T-helper 22 cell (primary cell): ENCODE data around the gene IFNL4.
"Not testable (repeated sequence)": the region's sequence is repeated elsewhere in the genome, so short reads cannot be mapped to it uniquely, and the experiment has no call there.

Experiments
- DNase-seq: peaks from one replicate; pipeline ENCODE4 v3.0.0-alpha.2; 2020; ENCODE audit warnings: low read depth

IFNL4 gene

DNA sequence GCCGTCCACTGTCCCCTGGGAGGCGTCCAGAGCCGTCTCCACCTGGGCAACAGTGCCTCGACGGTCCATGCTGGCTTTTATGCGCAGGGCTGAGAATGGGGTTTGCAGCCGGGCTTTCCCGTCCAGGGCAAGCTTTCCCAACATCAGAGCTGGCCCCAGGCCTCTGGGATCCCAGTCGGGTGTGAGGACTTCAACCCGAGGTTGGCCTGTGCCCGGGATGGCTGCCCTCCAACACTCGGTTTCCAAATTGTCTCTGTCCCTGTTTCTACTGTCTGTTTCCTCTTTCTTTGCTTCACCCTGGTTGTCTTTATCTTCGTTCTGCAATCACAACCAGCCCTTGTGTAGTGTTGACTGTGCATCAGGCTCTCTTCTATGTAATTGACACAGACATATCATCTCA is at the start of gene IFNL4:
IFNL4 (minus strand) TSS at position 51 of the 400 bp plus-strand sequence.
- DNase-seq, result no peak

DNA sequence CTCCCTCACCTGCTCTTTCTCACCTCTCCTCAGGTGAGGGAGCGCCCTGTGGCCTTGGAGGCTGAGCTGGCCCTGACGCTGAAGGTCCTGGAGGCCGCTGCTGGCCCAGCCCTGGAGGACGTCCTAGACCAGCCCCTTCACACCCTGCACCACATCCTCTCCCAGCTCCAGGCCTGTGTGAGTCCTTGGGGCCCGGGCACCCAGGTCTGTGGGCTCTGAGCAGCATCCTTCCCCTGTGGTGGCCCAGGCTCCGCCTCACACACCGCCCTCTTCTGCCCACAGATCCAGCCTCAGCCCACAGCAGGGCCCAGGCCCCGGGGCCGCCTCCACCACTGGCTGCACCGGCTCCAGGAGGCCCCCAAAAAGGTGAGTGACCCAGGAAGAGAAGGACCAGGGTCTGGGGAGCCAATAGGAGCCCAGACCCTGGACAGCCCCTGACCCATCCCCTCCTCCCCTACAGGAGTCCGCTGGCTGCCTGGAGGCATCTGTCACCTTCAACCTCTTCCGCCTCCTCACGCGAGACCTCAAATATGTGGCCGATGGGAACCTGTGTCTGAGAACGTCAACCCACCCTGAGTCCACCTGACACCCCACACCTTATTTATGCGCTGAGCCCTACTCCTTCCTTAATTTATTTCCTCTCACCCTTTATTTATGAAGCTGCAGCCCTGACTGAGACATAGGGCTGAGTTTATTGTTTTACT is 49.4 kb upstream of the IFNL4 start:
- no peak for DNase-seq

DNA sequence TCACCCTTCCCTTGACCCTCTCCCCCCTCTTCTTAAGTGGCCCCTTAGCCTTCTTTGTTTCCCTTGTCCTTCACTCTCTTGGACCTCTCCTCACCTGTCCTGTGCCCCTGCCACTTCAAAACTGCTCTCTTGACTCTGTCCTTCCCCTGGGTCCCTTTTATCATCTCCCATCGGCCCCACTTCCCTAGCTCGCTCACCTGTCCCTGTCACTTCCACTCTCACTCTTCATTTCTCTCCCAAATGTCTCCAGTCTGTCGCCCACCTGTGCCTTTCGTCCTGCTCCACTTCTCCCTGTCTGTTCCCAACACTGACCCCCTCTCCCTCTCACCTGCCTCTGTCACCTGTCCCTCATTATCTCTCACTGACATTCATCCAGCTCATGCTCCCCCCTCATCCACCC is 48.2 kb upstream of the IFNL4 start:
- no peak for DNase-seq

GRCh38 chr19:39296055-39296645 is 47.5 kb upstream of the IFNL4 start, which contains the start of gene IFNL1:
Gene IFNL1 (plus strand): TSS chr19:39296407. CDS start chr19:39296422, 15 bp downstream.
- no peak for DNase-seq

- DNase-seq, result no peak
These were observed 44.7 kb upstream of the IFNL4 start for GRCh38 chr19:39293394-39293793.

- DNase-seq, result no peak
These were observed 35.4 kb upstream of the IFNL4 start for GRCh38 chr19:39284032-39284431.

- no peak for DNase-seq
These were observed 33.4 kb upstream of the IFNL4 start for GRCh38 chr19:39282021-39282420.

GRCh38 chr19:39277598-39277997 is 28.9 kb upstream of the IFNL4 start:
- no peak for DNase-seq

GRCh38 chr19:39276740-39277139 is 28.1 kb upstream of the IFNL4 start:
- no peak for DNase-seq

DNA sequence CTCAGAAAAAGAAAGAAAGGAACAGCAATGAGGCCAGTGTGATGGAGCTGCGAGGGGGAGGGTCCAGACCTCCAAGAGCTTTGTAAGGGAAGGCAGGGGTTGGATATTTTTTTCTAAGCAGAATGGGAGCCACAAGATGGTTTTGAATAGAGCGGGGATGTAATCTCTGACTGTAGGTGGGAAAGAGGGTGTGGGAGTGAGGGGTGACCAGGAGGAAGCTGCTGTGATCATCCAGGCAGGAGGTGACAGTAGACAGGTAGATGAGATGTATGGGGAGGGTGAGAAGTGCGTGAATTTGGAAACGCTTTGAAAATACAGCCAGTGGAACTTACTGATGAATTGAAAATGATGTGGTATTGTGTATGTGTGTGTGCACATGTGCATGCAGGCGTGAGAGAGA is 26.9 kb upstream of the IFNL4 start:
- DNase-seq, result no peak

DNA sequence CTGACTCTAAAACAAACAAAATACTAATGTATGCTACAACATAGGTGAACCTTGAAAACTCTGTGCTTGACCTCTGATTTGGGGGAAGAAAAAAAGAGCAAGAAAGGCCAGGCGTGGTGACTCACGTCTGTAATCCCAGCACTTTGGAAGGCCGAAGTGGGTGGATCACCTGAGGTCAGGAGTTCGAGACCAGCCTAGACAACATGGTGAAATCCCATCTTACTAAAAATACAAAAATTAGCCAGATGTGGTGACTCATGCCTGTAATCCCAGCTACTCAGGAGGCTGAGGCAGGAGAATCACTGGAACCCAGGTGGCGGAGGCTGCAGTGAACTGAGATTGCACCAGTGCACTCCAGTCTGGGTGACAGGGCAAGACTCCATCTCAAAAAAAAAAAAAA is 25.2 kb upstream of the IFNL4 start:
- not testable (repeated sequence) for DNase-seq

- DNase-seq, result no peak
These were observed 21.6 kb upstream of the IFNL4 start for GRCh38 chr19:39270036-39270871.

GRCh38 chr19:39269369-39269768 is 20.7 kb upstream of the IFNL4 start:
- DNase-seq, result not testable (repeated sequence)

GRCh38 chr19:39268531-39269223 is 20.0 kb upstream of the IFNL4 start:
- not testable (repeated sequence) for DNase-seq

- DNase-seq, result not testable (repeated sequence)
These were observed 19.4 kb upstream of the IFNL4 start, which contains the start of gene IFNL2 for GRCh38 chr19:39268085-39268484. Gene IFNL2 (plus strand): TSS chr19:39268396. CDS start chr19:39268569, 173 bp downstream.

DNA sequence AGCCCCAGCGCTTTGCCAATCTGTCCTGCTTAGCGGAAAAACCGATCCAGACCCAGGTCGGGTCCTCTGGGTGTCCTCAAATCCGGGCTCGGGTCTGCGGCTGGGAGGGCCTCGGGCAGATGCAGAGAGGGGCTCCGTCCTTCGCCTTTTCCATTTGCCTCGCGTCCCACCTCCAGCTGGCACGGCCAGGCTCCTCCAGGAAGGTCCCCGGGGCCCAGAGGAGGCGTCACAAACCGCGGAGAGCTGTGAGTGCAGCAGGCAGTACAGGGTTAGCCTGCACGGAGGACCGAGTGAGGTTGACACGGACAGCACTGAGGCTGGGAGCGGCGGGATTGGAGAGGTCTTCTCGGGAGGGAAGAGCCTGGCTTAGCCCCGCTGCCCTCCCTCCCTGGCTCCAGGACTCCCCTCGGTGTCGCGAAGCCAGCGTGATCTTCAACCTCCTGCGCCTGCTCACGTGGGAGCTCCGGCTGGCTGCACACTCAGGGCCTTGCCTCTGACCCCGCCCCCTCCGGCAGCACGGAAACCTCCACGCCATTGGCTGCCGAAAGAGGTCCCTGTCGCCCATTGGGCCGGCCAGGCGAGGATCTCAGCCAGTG is 16.8 kb upstream of the IFNL4 start:
- DNase-seq, result no peak

GRCh38 chr19:39264306-39265290 is 15.9 kb upstream of the IFNL4 start:
- no peak for DNase-seq

- no peak for DNase-seq
These were observed 15.3 kb upstream of the IFNL4 start for GRCh38 chr19:39263912-39264305.

- no peak for DNase-seq
These were observed 13.8 kb upstream of the IFNL4 start for GRCh38 chr19:39262496-39262895.

- no peak for DNase-seq
These were observed 13.0 kb upstream of the IFNL4 start for GRCh38 chr19:39261704-39262103.

DNA sequence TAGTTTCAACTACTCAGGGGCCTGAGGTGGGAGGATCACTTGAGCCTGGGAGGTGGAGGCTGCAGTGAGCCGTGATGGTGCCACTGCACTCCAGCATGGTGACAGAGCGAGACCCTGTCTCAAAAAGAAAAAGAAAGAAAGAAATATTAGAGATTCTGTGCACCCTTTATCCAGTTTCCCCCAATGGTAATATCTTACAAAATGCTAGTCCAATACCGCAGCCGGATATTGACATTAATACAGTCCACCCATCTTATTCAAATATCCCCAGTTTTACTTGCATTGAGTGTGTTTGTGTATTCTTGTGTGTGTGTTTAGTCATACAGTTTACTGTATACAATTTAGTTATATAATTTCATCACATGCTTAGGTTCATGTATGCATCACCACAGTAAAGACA is 8.6 kb upstream of the IFNL4 start:
- DNase-seq, result no peak
